ENCODE measurements around the gene NCAN. TPM values are rescaled to one million over a fixed set of nuclear protein-coding genes. Genes with fewer than 3 reads are reported as not detected.

The NCAN gene
- total and polyA plus RNA-seq, 2 of the 13 experiments (the other 11 are each of a cell fraction or from before 2014, with no cell fraction given), result not detected

DNA sequence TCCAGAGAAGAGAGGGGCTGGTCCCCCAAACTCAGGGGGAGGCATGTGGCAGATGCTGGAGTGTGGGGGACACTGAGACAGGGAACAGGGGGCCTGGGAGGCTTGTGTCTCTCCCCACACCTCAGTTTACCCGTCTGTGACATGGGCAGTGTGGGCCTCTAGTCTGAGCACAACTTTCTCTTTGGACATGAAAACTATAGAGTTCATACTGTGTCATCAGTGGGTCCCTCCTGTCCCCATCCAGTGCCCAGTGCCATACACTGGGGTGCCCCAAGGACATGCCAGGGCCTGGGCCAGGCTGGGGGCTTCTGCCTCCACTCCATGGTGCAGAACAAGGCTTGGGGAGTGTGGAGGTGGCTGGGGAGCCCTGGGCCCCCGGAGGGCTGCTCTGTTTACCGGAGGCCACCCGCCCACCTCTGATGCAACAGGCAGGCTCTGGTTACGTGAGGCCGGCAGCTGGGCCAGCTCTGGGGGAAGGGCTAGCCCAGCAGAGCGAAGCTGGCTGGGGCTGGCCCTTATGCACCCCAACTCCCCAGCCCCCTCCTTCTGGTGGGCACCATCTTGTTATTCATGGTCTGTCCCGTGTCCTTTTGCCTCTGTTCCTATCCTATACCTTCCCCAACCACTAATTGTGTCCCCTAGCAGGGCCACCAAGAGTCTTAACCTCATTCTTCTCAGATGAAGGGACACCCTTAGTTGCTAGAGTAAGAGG lies 39.8 kb upstream of the NCAN start (continued):
- TF ChIP-seq YEATS2 (CRISPR knock-in tag; IDR thresholded peaks at IDR 0.05; ENCODE audit: borderline replicate concordance) (peak; percentile 46; the same call in 1 of the 2 replicates), ZFP62 (CRISPR knock-in tag; IDR thresholded peaks at IDR 0.05) (no peak), ZFP36 (IDR thresholded peaks at IDR 0.05; ENCODE audit: borderline replicate concordance, low read depth, low read length, partially characterized antibody) (no peak), MAFF (IDR thresholded peaks at IDR 0.05; ENCODE audit: low read depth, low read length) (no peak), RFX5 (IDR thresholded peaks at IDR 0.05; ENCODE audit: low read depth, low read length) (no peak), ZNF180 (CRISPR knock-in tag; IDR thresholded peaks at IDR 0.05; ENCODE audit: borderline replicate concordance, low read depth) (no peak), ZNF335 (CRISPR knock-in tag; IDR thresholded peaks at IDR 0.05) (no peak), RBAK (CRISPR knock-in tag; IDR thresholded peaks at IDR 0.05) (no peak), HMG20B (CRISPR knock-in tag; conservative IDR thresholded peaks at IDR 0.05) (no peak; the same call in 1 of the 2 replicates), ZNF431 (CRISPR knock-in tag; IDR thresholded peaks at IDR 0.05; ENCODE audit: borderline replicate concordance, low read depth) (no peak), ZNF616 (CRISPR knock-in tag; IDR thresholded peaks at IDR 0.05; ENCODE audit: low read depth) (no peak), TRIM24 (CRISPR knock-in tag; IDR thresholded peaks at IDR 0.05) (no peak), GATAD2A (CRISPR knock-in tag; IDR thresholded peaks at IDR 0.05) (peak; percentile 86), ZNF10 (CRISPR knock-in tag; IDR thresholded peaks at IDR 0.05; ENCODE audit: borderline replicate concordance, low read depth) (no peak), CREM (IDR thresholded peaks at IDR 0.05) (peak; percentile 37; the same call in 1 of the 2 replicates), CREM (CRISPR knock-in tag; IDR thresholded peaks at IDR 0.05) (no peak), ZNF205 (CRISPR knock-in tag; IDR thresholded peaks at IDR 0.05) (peak; percentile 83; the same call in 1 of the 2 replicates), PTBP1 (IDR thresholded peaks at IDR 0.05; ENCODE audit: low read depth, low read length, poor library complexity, severe bottlenecking) (no peak)
- TF ChIP-seq, protein P1, sequence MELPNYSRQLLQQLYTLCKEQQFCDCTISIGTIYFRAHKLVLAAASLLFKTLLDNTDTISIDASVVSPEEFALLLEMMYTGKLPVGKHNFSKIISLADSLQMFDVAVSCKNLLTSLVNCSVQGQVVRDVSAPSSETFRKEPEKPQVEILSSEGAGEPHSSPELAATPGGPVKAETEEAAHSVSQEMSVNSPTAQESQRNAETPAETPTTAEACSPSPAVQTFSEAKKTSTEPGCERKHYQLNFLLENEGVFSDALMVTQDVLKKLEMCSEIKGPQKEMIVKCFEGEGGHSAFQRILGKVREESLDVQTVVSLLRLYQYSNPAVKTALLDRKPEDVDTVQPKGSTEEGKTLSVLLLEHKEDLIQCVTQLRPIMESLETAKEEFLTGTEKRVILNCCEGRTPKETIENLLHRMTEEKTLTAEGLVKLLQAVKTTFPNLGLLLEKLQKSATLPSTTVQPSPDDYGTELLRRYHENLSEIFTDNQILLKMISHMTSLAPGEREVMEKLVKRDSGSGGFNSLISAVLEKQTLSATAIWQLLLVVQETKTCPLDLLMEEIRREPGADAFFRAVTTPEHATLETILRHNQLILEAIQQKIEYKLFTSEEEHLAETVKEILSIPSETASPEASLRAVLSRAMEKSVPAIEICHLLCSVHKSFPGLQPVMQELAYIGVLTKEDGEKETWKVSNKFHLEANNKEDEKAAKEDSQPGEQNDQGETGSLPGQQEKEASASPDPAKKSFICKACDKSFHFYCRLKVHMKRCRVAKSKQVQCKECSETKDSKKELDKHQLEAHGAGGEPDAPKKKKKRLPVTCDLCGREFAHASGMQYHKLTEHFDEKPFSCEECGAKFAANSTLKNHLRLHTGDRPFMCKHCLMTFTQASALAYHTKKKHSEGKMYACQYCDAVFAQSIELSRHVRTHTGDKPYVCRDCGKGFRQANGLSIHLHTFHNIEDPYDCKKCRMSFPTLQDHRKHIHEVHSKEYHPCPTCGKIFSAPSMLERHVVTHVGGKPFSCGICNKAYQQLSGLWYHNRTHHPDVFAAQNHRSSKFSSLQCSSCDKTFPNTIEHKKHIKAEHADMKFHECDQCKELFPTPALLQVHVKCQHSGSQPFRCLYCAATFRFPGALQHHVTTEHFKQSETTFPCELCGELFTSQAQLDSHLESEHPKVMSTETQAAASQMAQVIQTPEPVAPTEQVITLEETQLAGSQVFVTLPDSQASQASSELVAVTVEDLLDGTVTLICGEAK (IDR thresholded peaks at IDR 0.05), result no peak
- TF ChIP-seq, protein P1 (CRISPR knock-in tag; IDR thresholded peaks at IDR 0.05), result no peak
- TF ChIP-seq, protein P2, sequence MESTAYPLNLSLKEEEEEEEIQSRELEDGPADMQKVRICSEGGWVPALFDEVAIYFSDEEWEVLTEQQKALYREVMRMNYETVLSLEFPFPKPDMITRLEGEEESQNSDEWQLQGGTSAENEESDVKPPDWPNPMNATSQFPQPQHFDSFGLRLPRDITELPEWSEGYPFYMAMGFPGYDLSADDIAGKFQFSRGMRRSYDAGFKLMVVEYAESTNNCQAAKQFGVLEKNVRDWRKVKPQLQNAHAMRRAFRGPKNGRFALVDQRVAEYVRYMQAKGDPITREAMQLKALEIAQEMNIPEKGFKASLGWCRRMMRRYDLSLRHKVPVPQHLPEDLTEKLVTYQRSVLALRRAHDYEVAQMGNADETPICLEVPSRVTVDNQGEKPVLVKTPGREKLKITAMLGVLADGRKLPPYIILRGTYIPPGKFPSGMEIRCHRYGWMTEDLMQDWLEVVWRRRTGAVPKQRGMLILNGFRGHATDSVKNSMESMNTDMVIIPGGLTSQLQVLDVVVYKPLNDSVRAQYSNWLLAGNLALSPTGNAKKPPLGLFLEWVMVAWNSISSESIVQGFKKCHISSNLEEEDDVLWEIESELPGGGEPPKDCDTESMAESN (CRISPR knock-in tag; conservative IDR thresholded peaks at IDR 0.05), result peak; percentile 66; the same call in 1 of the 2 replicates

All from HepG2 (cell line).